GM19467 (cell line): ENCODE results near the gene BEAN1.

Source experiments
- ATAC-seq: cut with Tn5 transposase; IDR thresholded peaks from one replicate; pipeline ENCODE4 v1.9.1; 2021; ENCODE audit warnings: mild to moderate bottlenecking, moderate library complexity; ENCODE audit not compliant: unreplicated experiment

The BEAN1 gene

GRCh38 chr16:66519482-66520373 lies 92.6 kb downstream of the BEAN1 start:
- ATAC-seq = no peak

GRCh38 chr16:66520406-66521170 lies 93.5 kb downstream of the BEAN1 start:
- no peak for ATAC-seq

DNA sequence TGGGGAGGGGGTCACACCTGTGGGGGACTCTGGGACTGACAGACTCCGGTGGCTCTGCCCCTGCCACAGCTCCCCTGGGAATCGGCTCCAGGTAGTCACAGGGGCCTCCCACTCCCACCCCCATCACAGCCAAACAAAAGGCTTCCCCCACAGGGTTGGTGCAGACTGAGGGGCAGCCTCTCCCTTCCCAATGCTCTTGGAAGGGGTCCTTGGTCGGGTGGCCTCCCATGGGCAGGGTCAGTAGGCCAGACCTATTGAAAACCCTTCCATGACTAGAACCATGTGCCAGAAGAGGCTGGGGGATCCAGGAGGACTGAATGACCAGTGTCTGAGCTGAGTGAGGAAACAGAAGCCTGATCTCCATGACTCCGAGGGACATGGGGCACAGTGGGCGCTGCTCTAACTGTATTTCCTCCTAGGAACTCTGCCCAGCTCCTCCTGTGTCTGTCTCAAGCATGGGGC lies 94.2 kb downstream of the BEAN1 start:
- no peak for ATAC-seq

- peak; percentile 31 for ATAC-seq
Measured at GRCh38 chr16:66521951-66522771, 95.1 kb downstream of the BEAN1 start.

DNA sequence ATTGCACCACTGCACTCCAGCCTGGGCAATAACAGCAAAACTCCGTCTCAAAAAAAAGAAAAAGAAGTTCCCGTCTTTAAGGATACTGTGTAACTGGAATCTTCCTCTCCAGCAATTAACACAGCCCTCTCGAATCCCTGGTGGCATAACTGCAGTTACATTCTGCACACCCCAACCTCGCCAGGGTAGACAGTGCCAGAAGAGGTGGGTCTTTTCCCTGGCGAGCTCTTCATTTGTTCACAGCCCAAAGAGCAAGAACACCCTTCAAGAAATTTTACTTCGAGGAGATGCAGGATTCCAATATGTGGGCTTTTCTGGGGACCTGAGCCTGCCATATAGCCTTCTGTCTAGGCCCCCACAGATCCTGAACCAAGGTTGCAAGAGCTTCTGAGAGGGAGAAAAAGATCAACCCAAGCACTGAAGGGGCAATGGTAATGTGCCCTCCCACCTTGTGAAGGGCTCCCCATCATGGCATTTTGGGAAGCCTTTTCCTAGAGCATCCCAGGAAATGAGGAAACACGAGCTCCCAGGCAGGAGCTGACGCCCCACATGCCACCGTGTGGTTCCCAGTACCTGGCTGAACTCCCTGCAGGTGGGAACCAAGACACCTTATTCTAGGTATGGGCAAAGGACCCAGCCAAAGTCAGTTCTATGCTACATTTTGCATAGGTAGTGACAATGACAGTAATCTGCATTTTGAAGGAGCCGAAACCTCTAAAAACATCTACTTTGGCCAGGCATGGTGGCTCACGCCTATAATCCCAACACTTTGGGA lies 95.9 kb downstream of the BEAN1 start:
- ATAC-seq = no peak

DNA sequence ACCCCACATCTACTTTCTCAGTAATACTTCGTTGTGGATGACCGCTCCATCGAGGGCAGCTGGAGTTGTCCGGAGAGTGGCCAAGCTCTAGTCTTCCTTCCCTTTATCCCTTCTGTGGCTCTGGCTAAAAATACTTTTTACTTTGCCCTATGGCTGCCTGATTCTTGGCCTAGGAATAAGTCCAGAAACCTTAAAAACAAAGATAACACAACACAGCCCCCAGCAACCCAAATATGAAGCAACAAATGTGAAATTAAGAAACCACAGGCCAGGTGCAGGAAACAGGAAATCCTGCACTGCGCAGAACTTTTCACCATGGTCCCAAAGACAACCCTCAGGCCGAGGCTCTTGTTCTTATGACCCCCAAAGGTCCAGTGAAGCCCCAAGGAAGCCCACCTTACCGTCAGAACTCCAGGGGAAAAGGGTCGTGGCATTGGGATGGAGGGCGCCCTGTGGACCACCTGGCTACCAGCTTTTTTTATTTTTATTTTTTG lies 96.8 kb downstream of the BEAN1 start:
- ATAC-seq = peak; percentile 47

GRCh38 chr16:66524601-66525164 lies 97.6 kb downstream of the BEAN1 start:
- ATAC-seq = peak; percentile 57

DNA sequence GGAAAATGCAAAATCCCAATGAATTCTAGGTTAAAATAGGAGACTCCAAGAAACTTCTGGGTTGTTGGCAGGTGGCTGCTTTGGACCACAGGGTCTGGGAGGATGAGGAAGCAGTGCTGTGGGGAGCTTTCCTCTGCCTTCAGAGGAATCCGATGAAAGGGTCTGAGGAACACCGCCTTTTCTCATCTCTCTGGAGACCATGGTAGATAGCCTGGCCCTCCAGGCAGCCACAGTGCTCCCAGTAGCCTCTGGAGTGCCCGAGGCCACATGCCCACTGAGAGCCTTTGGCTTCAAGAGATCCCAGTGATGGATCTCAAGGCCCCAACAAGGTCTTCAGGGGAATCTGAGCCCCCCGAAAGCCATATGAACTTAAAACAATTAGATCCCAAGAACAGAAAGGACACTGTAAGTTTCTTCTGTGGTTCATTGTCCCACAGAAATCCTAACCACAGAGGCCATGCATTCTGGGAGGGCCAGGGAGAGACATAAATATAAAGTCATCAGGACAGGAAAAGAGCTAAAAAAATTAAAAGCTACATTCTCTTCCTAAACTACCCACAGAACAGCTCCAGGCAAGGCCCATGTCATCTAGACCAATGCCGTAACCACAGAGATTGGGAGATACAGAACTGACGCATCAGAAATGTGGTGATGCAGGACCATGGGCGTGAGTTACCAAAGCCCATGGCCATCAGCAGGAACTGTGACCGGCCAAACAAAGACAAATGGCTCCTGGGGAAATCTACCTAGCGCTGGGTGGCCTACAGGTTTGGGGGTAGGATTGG lies 98.5 kb downstream of the BEAN1 start:
- no peak for ATAC-seq

DNA sequence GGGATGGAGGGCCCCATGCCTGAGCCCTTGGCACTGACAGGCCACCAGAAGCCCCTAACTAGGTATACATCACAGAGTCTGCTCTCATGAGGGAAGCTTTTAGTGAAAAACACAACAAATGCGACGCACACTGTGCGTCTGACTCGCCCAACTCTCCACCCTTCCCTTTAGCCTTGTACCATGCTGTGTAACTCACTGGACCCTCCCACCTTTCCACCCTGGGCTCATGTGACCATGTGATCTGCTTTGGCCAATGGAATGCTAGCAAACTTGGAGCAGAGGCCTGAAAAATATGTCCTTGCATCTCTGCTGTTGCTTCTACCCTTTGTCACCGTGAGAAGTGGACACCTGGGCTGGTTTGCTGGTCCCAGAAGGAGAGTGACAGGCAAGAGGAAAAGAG lies 101.2 kb downstream of the BEAN1 start:
- ATAC-seq = no peak

- ATAC-seq = no peak
Measured at GRCh38 chr16:66529475-66529874, 102.4 kb downstream of the BEAN1 start.
